HG03280 (cell line): ENCODE results near the gene MARK1.
A peak's percentile ranks its signal among the peaks of the same experiment; 100 is the strongest.
"Not testable (repeated sequence)": the region's sequence is repeated elsewhere in the genome, so short reads cannot be mapped to it uniquely, and the experiment has no call there.

Experiments
- ATAC-seq: cut with Tn5 transposase; IDR thresholded peaks from one replicate; pipeline ENCODE4 v1.9.1; 2021; ENCODE audit warnings: mild to moderate bottlenecking, moderate library complexity; ENCODE audit not compliant: unreplicated experiment

The MARK1 gene

GRCh38 chr1:220605651-220606050 lies 77.7 kb downstream of the MARK1 start:
- not testable (repeated sequence) for ATAC-seq

GRCh38 chr1:220611100-220611499 lies 83.2 kb downstream of the MARK1 start:
- not testable (repeated sequence) for ATAC-seq

GRCh38 chr1:220616836-220617235 lies 88.9 kb downstream of the MARK1 start:
- ATAC-seq: no peak

GRCh38 chr1:220628431-220628830 lies 100.5 kb downstream of the MARK1 start:
- no peak for ATAC-seq

GRCh38 chr1:220631238-220631815 lies 103.4 kb downstream of the MARK1 start:
- no peak for ATAC-seq

- no peak for ATAC-seq
Measured at GRCh38 chr1:220637759-220638158, 109.8 kb downstream of the MARK1 start.

GRCh38 chr1:220642285-220642684 lies 114.3 kb downstream of the MARK1 start:
- ATAC-seq: no peak

- no peak for ATAC-seq
Measured at GRCh38 chr1:220652995-220653394, 125.1 kb downstream of the MARK1 start.

GRCh38 chr1:220655509-220655908 lies 127.6 kb downstream of the MARK1 start:
- peak; percentile 82 for ATAC-seq

GRCh38 chr1:220655961-220656740 lies 128.2 kb downstream of the MARK1 start:
- peak; percentile 22 for ATAC-seq

- no peak for ATAC-seq
Measured at GRCh38 chr1:220666349-220666748, 138.4 kb downstream of the MARK1 start.

GRCh38 chr1:220669005-220669404 lies 141.1 kb downstream of the MARK1 start:
- ATAC-seq: no peak

GRCh38 chr1:220670365-220670764 lies 142.4 kb downstream of the MARK1 start:
- no peak for ATAC-seq

- ATAC-seq: no peak
Measured at GRCh38 chr1:220673921-220674320, 146.0 kb downstream of the MARK1 start.

GRCh38 chr1:220677251-220677650 lies 149.3 kb downstream of the MARK1 start:
- ATAC-seq: no peak

GRCh38 chr1:220680085-220680687 lies 152.2 kb downstream of the MARK1 start:
- peak; percentile 95 for ATAC-seq

GRCh38 chr1:220681220-220681880 lies 153.4 kb downstream of the MARK1 start:
- no peak for ATAC-seq

- no peak for ATAC-seq
Measured at GRCh38 chr1:220682901-220683576, 155.1 kb downstream of the MARK1 start.

GRCh38 chr1:220683716-220684115 lies 155.8 kb downstream of the MARK1 start:
- ATAC-seq: not testable (repeated sequence)

- ATAC-seq: no peak
Measured at GRCh38 chr1:220684890-220685289, 157.0 kb downstream of the MARK1 start.

- no peak for ATAC-seq
Measured at GRCh38 chr1:220685879-220686278, 157.9 kb downstream of the MARK1 start.
